ENCODE data around the gene LRRC56.
"Not testable (repeated sequence)": the region's sequence is repeated elsewhere in the genome, so short reads cannot be mapped to it uniquely, and the experiment has no call there.

Gene LRRC56

GRCh38 chr11:567011-567628, 29.8 kb downstream of the LRRC56 start:
- TF ChIP-seq CTCF (IDR thresholded peaks at IDR 0.05; ENCODE audit: extremely low read depth, insufficient read depth, missing control alignments) = no peak
- in situ Hi-C loops (cut with MboI; ENCODE audit: low pct_unique_long_range_greater_than_20kb, low sequenced_read_pairs, unreplicated experiment) = no loop called here
- DNase-seq (ENCODE audit: low spot score) = no peak

DNA sequence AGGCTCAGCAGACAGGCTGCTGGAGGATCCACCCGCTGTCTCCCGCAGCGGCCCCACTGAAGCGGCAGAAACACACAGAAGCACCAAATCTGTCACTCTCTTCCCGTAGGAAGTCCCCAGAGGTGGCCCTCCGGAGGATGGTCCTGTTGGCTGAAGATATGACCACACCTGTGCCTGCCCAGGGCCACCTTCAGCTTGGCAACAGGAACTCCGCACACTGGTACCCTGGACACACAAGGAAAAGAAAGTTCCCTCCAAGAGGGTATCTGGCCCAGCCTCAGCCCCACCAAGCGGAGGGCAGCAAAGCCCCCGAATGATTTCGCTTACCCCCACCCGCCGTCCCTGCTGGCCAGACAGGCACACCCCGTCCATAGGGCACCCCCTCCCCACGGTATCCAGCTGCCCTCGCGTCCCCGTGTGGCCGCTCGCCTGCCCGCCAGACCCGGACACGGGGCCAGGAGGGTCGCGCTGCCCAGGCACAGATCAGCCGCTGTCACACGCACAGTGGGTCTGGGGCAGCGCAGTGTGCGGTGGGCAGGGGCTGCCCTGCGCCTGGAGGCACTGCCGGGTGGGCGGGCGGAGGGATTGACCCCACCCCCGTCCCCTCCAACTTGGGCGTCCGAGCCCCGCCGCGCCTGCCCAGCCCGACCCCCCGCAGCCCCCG, 30.4 kb downstream of the LRRC56 start:
- TF ChIP-seq CTCF (IDR thresholded peaks at IDR 0.05; ENCODE audit: extremely low read depth, insufficient read depth, missing control alignments) = no peak
- no peak for DNase-seq (ENCODE audit: low spot score)
- in situ Hi-C loops (cut with MboI; ENCODE audit: low pct_unique_long_range_greater_than_20kb, low sequenced_read_pairs, unreplicated experiment) = no loop called here

DNA sequence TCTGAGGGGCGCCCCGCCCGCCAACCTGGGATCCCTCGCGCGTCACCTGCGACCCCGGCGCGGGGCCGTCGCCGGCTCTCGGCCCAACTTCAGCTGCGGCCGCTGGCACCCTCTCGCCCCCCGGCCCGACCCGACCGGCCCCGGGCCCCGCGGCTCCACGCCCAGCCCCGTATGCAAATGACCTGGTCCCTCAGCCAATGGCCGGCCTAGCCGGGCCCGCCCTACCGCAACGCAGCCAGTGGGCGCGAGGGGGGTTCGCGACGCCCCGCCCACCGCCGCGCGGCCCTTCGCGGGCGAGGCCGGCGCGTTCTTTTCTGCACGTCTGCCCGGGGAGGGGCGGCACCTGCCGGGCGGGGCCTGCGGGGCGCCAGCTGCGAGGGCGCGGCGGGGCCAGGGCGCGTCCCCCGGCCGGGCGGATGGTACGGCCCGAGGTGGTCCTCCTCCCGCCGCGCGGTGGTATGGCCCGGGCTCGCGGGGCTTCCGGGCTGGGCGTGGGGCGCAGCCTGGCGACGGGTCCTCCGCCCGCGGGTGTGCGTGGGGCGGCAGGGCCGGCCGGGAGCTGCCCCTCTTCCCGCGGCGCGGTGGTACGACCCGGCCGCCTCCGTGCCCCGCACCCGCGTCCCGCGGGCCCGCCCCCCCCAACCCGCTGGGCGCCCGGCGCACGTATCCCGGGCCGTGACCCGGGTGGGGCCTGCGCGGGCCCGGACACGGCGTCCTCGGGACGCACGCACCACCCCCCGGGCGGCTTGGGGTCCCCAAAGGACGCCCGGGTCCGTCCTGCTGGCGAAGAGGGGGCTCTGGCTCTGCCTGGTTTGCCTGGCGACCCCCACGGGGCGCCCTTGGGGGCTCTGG, 31.2 kb downstream of the LRRC56 start:
- no peak for TF ChIP-seq CTCF (IDR thresholded peaks at IDR 0.05; ENCODE audit: extremely low read depth, insufficient read depth, missing control alignments)
- in situ Hi-C loops (cut with MboI; ENCODE audit: low pct_unique_long_range_greater_than_20kb, low sequenced_read_pairs, unreplicated experiment) = no loop called here

GRCh38 chr11:569158-569885, 32.0 kb downstream of the LRRC56 start:
- in situ Hi-C loops (cut with MboI; ENCODE audit: low pct_unique_long_range_greater_than_20kb, low sequenced_read_pairs, unreplicated experiment) = no loop called here
- no peak for DNase-seq (ENCODE audit: low spot score)
- TF ChIP-seq CTCF (IDR thresholded peaks at IDR 0.05; ENCODE audit: extremely low read depth, insufficient read depth, missing control alignments) = no peak

More for the DNA sequence above, 31.2 kb downstream of the LRRC56 start:
- peak; percentile 100 for DNase-seq (ENCODE audit: low spot score)

- in situ Hi-C loops (cut with MboI; ENCODE audit: low pct_unique_long_range_greater_than_20kb, low sequenced_read_pairs, unreplicated experiment) = no loop called here
- no peak for DNase-seq (ENCODE audit: low spot score)
- no peak for TF ChIP-seq CTCF (IDR thresholded peaks at IDR 0.05; ENCODE audit: extremely low read depth, insufficient read depth, missing control alignments)
Measured at GRCh38 chr11:571802-572185, 34.5 kb downstream of the LRRC56 start.

DNA sequence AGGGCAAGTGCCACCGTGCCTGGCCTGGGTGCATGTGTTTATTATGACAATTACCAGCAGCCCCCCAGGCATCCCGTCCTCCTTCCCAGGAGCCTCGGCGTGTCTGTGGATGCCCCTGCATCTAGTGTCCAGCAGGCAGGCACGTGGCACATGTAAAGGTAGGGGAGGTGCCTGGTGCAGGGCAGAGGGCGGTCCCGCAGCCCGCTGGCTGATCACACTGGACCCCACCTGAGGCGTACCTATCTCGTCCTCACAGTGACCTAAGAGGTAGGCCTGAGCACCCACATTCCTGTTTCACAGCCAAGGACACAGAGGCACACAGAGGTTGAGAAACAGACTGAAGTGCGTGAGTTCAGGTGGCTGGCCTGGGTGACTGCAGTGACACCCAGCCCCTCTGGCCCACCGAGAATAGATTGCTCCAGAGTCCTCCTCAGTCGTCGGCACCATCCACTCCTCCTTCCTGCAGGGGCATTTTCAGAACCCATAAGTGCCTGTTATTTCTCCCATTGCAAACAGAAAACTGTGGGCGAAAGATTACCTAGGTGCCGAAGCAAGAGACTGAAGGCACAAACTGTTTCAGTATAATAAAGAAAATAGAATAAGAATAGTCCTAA, 35.9 kb downstream of the LRRC56 start:
- no peak for DNase-seq (ENCODE audit: low spot score)
- TF ChIP-seq CTCF (IDR thresholded peaks at IDR 0.05; ENCODE audit: extremely low read depth, insufficient read depth, missing control alignments) = no peak
- in situ Hi-C loops (cut with MboI; ENCODE audit: low pct_unique_long_range_greater_than_20kb, low sequenced_read_pairs, unreplicated experiment) = no loop called here

DNA sequence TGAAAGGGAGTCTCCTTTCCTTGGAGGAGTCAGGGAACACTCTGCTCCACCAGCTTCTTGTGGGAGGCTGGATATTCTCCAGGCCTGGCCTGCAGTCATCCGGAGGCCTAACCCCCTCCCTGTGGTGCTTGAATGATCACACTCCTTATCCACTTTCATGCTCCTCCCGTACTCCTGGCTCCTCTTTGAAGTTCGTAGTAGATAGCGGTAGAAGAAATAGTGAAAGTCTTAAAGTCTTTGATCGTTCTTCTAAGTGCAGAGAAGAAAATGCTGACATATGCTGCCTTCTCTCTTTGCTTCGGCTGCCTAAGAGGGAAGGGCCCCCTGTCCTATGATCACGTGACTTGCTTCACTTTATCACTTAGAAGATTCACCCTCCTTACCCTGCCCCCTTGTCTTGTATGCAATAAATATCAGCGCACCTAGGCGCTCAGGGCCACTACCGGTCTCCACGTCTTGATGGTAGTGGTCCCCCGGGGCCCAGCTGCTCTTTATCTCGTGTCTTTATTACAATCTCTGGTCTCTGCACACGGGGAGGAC, 36.8 kb downstream of the LRRC56 start:
- in situ Hi-C loops (cut with MboI; ENCODE audit: low pct_unique_long_range_greater_than_20kb, low sequenced_read_pairs, unreplicated experiment); DNase-seq (ENCODE audit: low spot score): not testable (repeated sequence)
